Endodermal cell (in vitro differentiated cells): ENCODE data around the gene LMOD2. TPM values are rescaled to one million over a fixed set of nuclear protein-coding genes. Genes with fewer than 3 reads are reported as not detected.

Source experiments
- DNase-seq: peaks from one replicate; pipeline ENCODE4 v3.0.0-alpha.2; 2017
- H3K27ac ChIP-seq: 2 replicates; pipeline ENCODE4 v1.5.1; 2013; ENCODE audit warnings: mild to moderate bottlenecking, low read depth, low read length, moderate library complexity
- H3K27me3 ChIP-seq: 2 replicates; pipeline ENCODE4 v1.6.1; 2013; ENCODE audit warnings: mild to moderate bottlenecking, low read length, moderate library complexity; ENCODE audit not compliant: insufficient read depth, control insufficient read depth, poor library complexity, severe bottlenecking
- H3K36me3 ChIP-seq: 2 replicates; pipeline ENCODE4 v1.7.0; 2013; ENCODE audit warnings: mild to moderate bottlenecking, low read length, moderate library complexity; ENCODE audit not compliant: control insufficient read depth, insufficient read depth
- H3K4me1 ChIP-seq: one replicate; pipeline ENCODE4 v1.7.0; 2013; ENCODE audit warnings: low read length; ENCODE audit not compliant: control insufficient read depth, insufficient read depth
- H3K4me3 ChIP-seq: 2 replicates; pipeline ENCODE4 v1.5.1; 2013; ENCODE audit warnings: mild to moderate bottlenecking, low read length, moderate library complexity
- H3K9ac ChIP-seq: 2 replicates; pipeline ENCODE4 v1.6.1; 2013; ENCODE audit warnings: mild to moderate bottlenecking, low read length, moderate library complexity; ENCODE audit not compliant: poor library complexity, severe bottlenecking; ENCODE audit errors: extremely low read depth
- H3K9me3 ChIP-seq: 2 replicates; pipeline ENCODE4 v1.6.1; 2013; ENCODE audit warnings: mild to moderate bottlenecking, low read length, moderate library complexity; ENCODE audit not compliant: control insufficient read depth
- H3K27ac Mint-ChIP-seq: 2 replicates; pipeline ENCODE4 v1.8.0; 2020; ENCODE audit warnings: mixed read lengths
- H3K27me3 Mint-ChIP-seq: 2 replicates; pipeline ENCODE4 v1.8.0; 2021; ENCODE audit warnings: mild to moderate bottlenecking, mixed read lengths; ENCODE audit not compliant: insufficient read depth
- H3K36me3 Mint-ChIP-seq: 2 replicates; pipeline ENCODE4 v1.8.0; 2020; ENCODE audit warnings: low read depth, mixed read lengths
- H3K4me1 Mint-ChIP-seq: 2 replicates; pipeline ENCODE4 v1.8.0; 2020; ENCODE audit warnings: mixed read lengths
- H3K4me3 Mint-ChIP-seq: 2 replicates; pipeline ENCODE4 v1.8.0; 2020; ENCODE audit warnings: mild to moderate bottlenecking, moderate library complexity, mixed read lengths
- H3K9me3 Mint-ChIP-seq: 2 replicates; pipeline ENCODE4 v1.8.0; 2020; ENCODE audit warnings: mild to moderate bottlenecking, mixed read lengths
- CTCF ChIP-seq: fragments of 200-600 bp; sonication (generic); conservative IDR thresholded peaks from 2 replicates; pipeline ENCODE4 v1.5.0; 2021; ENCODE audit warnings: antibody characterized with exemption, mild to moderate bottlenecking
- WGBS, 2 experiments: methylation state at CpG; one replicate each; pipeline versions ENCODE4 v1.1.5 to v1.1.7; 2013; ENCODE audit warnings: missing lambda C conversion rate in 2 of 2, mixed read lengths in 1 of 2; ENCODE audit not compliant: insufficient coverage in 1 of 2, insufficient read length in 1 of 2; 5-methylcytosine and 5-hydroxymethylcytosine counted together
- total RNA-seq, 2 donors: library from RNA; stranded (reverse); fragmentation: NEBNext Ultra II Directional in 1 of 2; extraction: Animal tissue kit (Norgen Biotek cat#: 25700) in 1 of 2; gene quantifications; 2 replicates in 1 of 2; 3 replicates in 1 of 2; pipeline ENCODE4 v1.2.1, GENCODE V29; 2021

LMOD2 gene
- total RNA-seq, 2 donors from 2014 or later, result not detected

- H3K36me3 Mint-ChIP-seq, result peaks cover 27% of the 10 kb centered on the region
- H3K27ac Mint-ChIP-seq, result no peak overlapping the region
- WGBS, 2 experiments, result 92 to 100% methylated on average over 2 of the region's 2 CpGs
Measured at GRCh38 chr7:123687161-123687560, 31.5 kb downstream of the LMOD2 start.

GRCh38 chr7:123687727-123688126 lies 32.1 kb downstream of the LMOD2 start:
- Histone ChIP-seq H3K36me3 (peaks cover 77% of the 10 kb centered on the region), H3K9ac (no peak overlapping the region), H3K4me1 (no peaks in the 10 kb centered on the region), H3K4me3 (no peak overlapping the region), H3K27me3 (no peaks in the 10 kb centered on the region), H3K27ac (no peak overlapping the region), H3K9me3 (no peaks in the 10 kb centered on the region)
- H3K4me1 Mint-ChIP-seq, result no peaks in the 10 kb centered on the region
- no CpG with 5 or more reads among the region's 1 CpG for WGBS, 2 experiments
- H3K36me3 Mint-ChIP-seq, result peaks cover 32% of the 10 kb centered on the region
- no peaks in the 10 kb centered on the region for H3K9me3 Mint-ChIP-seq
- H3K27ac Mint-ChIP-seq, result no peak overlapping the region
- no peak for DNase-seq
- H3K4me3 Mint-ChIP-seq, result no peak overlapping the region
- TF ChIP-seq CTCF, result no peak
- H3K27me3 Mint-ChIP-seq, result no peaks in the 10 kb centered on the region

More at GRCh38 chr7:123687161-123687560, 31.5 kb downstream of the LMOD2 start:
- H3K9me3 ChIP-seq, result no peaks in the 10 kb centered on the region
- DNase-seq, result no peak
- no peaks in the 10 kb centered on the region for H3K4me1 ChIP-seq
- no peak overlapping the region for H3K27ac ChIP-seq
- Mint-ChIP-seq H3K9me3 (no peaks in the 10 kb centered on the region), H3K4me3 (no peak overlapping the region), H3K4me1 (no peaks in the 10 kb centered on the region), H3K27me3 (no peaks in the 10 kb centered on the region)
- TF ChIP-seq CTCF, result no peak
- no peak overlapping the region for H3K9ac ChIP-seq
- peaks cover 72% of the 10 kb centered on the region for H3K36me3 ChIP-seq
- no peaks in the 10 kb centered on the region for H3K27me3 ChIP-seq
- no peak overlapping the region for H3K4me3 ChIP-seq

GRCh38 chr7:123689250-123689649 lies 33.6 kb downstream of the LMOD2 start:
- no peak overlapping the region for H3K27ac Mint-ChIP-seq
- H3K27ac ChIP-seq, result no peak overlapping the region
- WGBS, 2 experiments, result 79 to 83% methylated on average over 1 to 3 of the region's 3 CpGs

More at GRCh38 chr7:123689250-123689649, 33.6 kb downstream of the LMOD2 start:
- no peaks in the 10 kb centered on the region for H3K27me3 ChIP-seq
- H3K36me3 ChIP-seq, result peaks cover 78% of the 10 kb centered on the region
- Mint-ChIP-seq H3K27me3 (no peaks in the 10 kb centered on the region), H3K4me1 (no peaks in the 10 kb centered on the region), H3K4me3 (no peak overlapping the region), H3K9me3 (no peaks in the 10 kb centered on the region), H3K36me3 (peaks cover 35% of the 10 kb centered on the region)
- no peaks in the 10 kb centered on the region for H3K9me3 ChIP-seq
- no peak overlapping the region for H3K9ac ChIP-seq
- H3K4me3 ChIP-seq, result no peak overlapping the region
- no peak for TF ChIP-seq CTCF
- H3K4me1 ChIP-seq, result no peaks in the 10 kb centered on the region
- no peak for DNase-seq
